ENCODE results near the gene QSOX1. TPM values are rescaled to one million over a fixed set of nuclear protein-coding genes. Genes with fewer than 3 reads are reported as not detected.

The QSOX1 gene
- total and polyA plus RNA-seq, 8 donors = 38.5 to 323 (median 111) TPM

DNA sequence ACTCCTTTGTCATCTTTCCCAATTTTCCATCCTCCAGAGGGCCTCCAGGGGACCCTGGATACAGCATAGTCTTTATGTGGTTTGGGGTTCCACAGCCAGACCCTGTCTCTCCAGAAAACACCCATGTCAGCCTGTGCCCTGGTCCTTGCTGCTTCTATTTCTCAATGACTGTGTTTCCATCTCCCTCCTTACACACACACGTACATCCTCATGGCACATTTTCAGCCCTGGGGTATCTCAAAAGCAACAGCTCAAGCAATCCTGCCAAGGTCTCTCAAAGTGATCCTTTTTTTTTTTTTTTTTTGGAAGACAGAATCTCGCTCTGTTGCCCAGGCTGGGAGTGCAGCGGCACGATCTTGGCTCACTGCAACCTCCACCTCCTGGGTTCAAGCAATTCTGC is 22.3 kb downstream of the QSOX1 start:
- Histone ChIP-seq H3K4me1 (peaks cover 10 to 26% (median 14%) of the 10 kb centered on the region in 4 donors), H3K36me3 (peaks cover 11 to 84% (median 55%) of the 10 kb centered on the region in 4 donors), H3K4me3 (no peak overlapping the region), H3K27me3 (no peaks in the 10 kb centered on the region), H3K27ac (no peak overlapping the region), H3K9me3 (no peaks in the 10 kb centered on the region)
- 84 to 97% (median 94%) methylated on average over 4 of the region's 4 CpGs for WGBS, 5 donors
- no peak for DNase-seq
- TF ChIP-seq POLR2AphosphoS5 (IDR thresholded peaks at IDR 0.05) (no peak), EP300 (IDR thresholded peaks at IDR 0.05) (no peak), POLR2A (IDR thresholded peaks at IDR 0.05) (no peak)
- TF ChIP-seq, protein P1, sequence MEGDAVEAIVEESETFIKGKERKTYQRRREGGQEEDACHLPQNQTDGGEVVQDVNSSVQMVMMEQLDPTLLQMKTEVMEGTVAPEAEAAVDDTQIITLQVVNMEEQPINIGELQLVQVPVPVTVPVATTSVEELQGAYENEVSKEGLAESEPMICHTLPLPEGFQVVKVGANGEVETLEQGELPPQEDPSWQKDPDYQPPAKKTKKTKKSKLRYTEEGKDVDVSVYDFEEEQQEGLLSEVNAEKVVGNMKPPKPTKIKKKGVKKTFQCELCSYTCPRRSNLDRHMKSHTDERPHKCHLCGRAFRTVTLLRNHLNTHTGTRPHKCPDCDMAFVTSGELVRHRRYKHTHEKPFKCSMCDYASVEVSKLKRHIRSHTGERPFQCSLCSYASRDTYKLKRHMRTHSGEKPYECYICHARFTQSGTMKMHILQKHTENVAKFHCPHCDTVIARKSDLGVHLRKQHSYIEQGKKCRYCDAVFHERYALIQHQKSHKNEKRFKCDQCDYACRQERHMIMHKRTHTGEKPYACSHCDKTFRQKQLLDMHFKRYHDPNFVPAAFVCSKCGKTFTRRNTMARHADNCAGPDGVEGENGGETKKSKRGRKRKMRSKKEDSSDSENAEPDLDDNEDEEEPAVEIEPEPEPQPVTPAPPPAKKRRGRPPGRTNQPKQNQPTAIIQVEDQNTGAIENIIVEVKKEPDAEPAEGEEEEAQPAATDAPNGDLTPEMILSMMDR (IDR thresholded peaks at IDR 0.05) = no peak
- intact Hi-C loops (cut with DNase I; ENCODE audit: low total_unique reads) = loop anchor here (10.0 kb wide), 1 partner anchor 312 kb away; no protein-coding TSS in a partner anchor

- no peak for DNase-seq
- intact Hi-C loops (cut with DNase I; ENCODE audit: low total_unique reads) = loop anchor here (10.0 kb wide), 1 partner anchor 313 kb away; no protein-coding TSS in a partner anchor
- H3K27me3 ChIP-seq = no peaks in the 10 kb centered on the region
- no peak overlapping the region for H3K4me3 ChIP-seq
- TF ChIP-seq, protein P1 (IDR thresholded peaks at IDR 0.05) = no peak
- TF ChIP-seq POLR2AphosphoS5 (IDR thresholded peaks at IDR 0.05) = no peak
- TF ChIP-seq POLR2A (IDR thresholded peaks at IDR 0.05) = no peak
- no peak for TF ChIP-seq EP300 (IDR thresholded peaks at IDR 0.05)
- no peak overlapping the region for H3K27ac ChIP-seq
- 54 to 77% (median 63%) methylated on average over 4 of the region's 4 CpGs for WGBS, 5 donors
- H3K4me1 ChIP-seq = peaks cover 10 to 24% (median 14%) of the 10 kb centered on the region in 4 donors
- no peaks in the 10 kb centered on the region for H3K9me3 ChIP-seq
- H3K36me3 ChIP-seq = peaks cover 20 to 86% (median 64%) of the 10 kb centered on the region in 4 donors
Observed at GRCh38 chr1:180177931-180178330, 23.3 kb downstream of the QSOX1 start.

DNA sequence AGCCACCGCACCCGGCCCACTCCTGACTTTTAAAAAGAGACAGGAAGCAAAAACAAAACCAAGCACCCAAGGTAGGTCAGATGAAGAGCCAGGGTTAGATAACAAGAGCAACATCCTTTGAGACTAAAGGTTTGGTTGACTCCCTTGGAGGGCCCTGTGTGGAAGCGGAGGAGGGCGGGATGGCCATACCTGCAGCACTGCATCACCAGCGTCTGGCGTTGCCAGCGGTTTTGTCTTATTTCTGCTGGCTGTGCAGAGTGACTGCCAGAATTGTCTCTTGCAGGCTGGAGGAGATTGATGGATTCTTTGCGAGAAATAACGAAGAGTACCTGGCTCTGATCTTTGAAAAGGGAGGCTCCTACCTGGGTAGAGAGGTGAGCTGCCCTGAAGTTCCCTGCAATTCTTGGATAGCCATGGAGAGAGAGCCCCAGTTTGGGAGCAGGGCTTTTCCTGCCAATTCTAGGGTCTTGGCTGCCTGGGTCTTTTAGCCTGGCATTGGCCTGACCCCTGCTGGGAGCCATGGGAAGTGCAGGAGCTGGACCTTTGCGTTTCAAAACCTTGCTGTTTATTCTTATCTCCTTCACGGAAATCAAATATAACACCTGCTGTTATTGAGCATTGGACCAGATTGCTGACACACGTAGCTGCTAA is 24.0 kb downstream of the QSOX1 start:
- TF ChIP-seq POLR2AphosphoS5 (IDR thresholded peaks at IDR 0.05) = peak in 1 of 3 donors; percentile 58
- TF ChIP-seq, protein P1 (IDR thresholded peaks at IDR 0.05) = peak in 5 of 7 experiments; percentile 82 to 98 (median 95)
- TF ChIP-seq POLR2A (IDR thresholded peaks at IDR 0.05) = no peak
- TF ChIP-seq EP300 (IDR thresholded peaks at IDR 0.05) = no peak

GRCh38 chr1:180179162-180179957 is 24.7 kb downstream of the QSOX1 start:
- Histone ChIP-seq H3K27ac (no peak overlapping the region), H3K36me3 (peaks cover 34 to 93% (median 77%) of the 10 kb centered on the region in 4 donors), H3K9me3 (no peaks in the 10 kb centered on the region), H3K4me3 (no peak overlapping the region), H3K4me1 (peaks cover under 1 to 9% (median 3%) of the 10 kb centered on the region in 4 donors), H3K27me3 (no peaks in the 10 kb centered on the region)
- TF ChIP-seq EP300 (IDR thresholded peaks at IDR 0.05) = no peak
- TF ChIP-seq, protein P1 (IDR thresholded peaks at IDR 0.05) = peak in 1 of 7 experiments; percentile 20
- intact Hi-C loops (cut with DNase I; ENCODE audit: low total_unique reads) = loop anchor here (10.0 kb wide), 1 partner anchor 315 kb away; no protein-coding TSS in a partner anchor
- DNase-seq = no peak
- 87 to 95% (median 89%) methylated on average over 10 to 12 of the region's 12 CpGs for WGBS, 5 donors

More for the DNA sequence above, 24.0 kb downstream of the QSOX1 start:
- Histone ChIP-seq H3K4me3 (no peak overlapping the region), H3K9me3 (no peaks in the 10 kb centered on the region), H3K4me1 (peaks cover 8 to 16% (median 11%) of the 10 kb centered on the region in 4 donors), H3K27me3 (no peaks in the 10 kb centered on the region), H3K27ac (no peak overlapping the region), H3K36me3 (peaks cover 26 to 93% (median 71%) of the 10 kb centered on the region in 4 donors)
- WGBS, 5 donors = 51 to 60% (median 53%) methylated on average over 12 of the region's 12 CpGs
- peak; percentile 78 to 87 for DNase-seq
- intact Hi-C loops (cut with DNase I; ENCODE audit: low total_unique reads) = loop anchor here (10.0 kb wide), 1 partner anchor 314 kb away; no protein-coding TSS in a partner anchor

Measured in stomach (tissue), 9 donors.